ENCODE data around the gene IGF2BP2.

The IGF2BP2 gene

GRCh38 chr3:185728630-185729336 is 96.1 kb downstream of the IGF2BP2 start:
- no peak for DNase-seq (ENCODE audit: low read depth)

DNA sequence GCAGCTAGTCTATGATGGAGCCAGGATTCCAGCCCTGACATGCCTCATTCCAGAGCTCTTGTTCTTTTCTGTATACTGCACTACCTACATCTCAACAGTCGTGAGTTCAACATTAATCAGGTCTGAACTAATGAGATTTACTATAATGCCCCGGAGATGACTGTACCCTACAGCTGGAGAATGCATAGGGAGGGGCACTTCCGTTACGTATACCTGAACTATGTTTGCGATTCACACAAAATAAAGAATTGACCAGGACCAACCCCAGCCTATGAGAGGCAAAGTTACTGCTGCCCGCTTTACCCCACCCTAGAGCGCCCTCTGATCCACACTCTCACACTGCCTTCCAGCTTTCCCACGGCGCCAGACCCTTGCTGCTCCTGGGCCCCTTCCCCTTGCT is 97.0 kb downstream of the IGF2BP2 start:
- TF ChIP-seq CTCF (IDR thresholded peaks at IDR 0.05; ENCODE audit: control insufficient read depth, extremely low read depth, insufficient read depth), result no peak
- DNase-seq (ENCODE audit: low read depth), result no peak
- H3K4me3 ChIP-seq (ENCODE audit: low read depth, low read length), result no peak overlapping the region

More at GRCh38 chr3:185728630-185729336, 96.1 kb downstream of the IGF2BP2 start:
- H3K4me3 ChIP-seq (ENCODE audit: low read depth, low read length), result no peak overlapping the region
- TF ChIP-seq CTCF (IDR thresholded peaks at IDR 0.05; ENCODE audit: control insufficient read depth, extremely low read depth, insufficient read depth), result no peak

GRCh38 chr3:185726254-185726967 is 98.4 kb downstream of the IGF2BP2 start:
- no peak for TF ChIP-seq CTCF (IDR thresholded peaks at IDR 0.05; ENCODE audit: control insufficient read depth, extremely low read depth, insufficient read depth)
- H3K4me3 ChIP-seq (ENCODE audit: low read depth, low read length), result no peak overlapping the region
- no peak for DNase-seq (ENCODE audit: low read depth)

DNA sequence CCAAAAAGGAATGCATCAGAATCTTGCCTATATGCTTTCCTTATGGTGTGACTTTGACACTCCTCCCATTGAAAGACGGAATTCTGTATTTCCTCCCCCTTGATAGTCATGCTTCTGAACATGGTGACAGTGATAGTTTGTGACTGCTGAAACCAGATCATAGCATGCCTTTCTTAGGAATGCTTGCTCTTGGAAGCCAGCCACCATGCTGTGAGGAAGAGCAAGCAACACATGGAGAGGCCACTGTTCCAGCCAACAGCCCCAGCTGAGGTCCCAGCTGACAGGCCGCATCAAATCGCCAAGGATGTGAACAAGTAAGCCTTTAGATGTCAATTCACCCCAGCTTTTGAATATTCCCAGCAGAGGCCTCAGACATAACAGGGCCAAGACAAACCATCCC is 100.1 kb downstream of the IGF2BP2 start:
- no peak overlapping the region for H3K4me3 ChIP-seq (ENCODE audit: low read depth, low read length)
- TF ChIP-seq CTCF (IDR thresholded peaks at IDR 0.05; ENCODE audit: control insufficient read depth, extremely low read depth, insufficient read depth), result no peak
- DNase-seq (ENCODE audit: low read depth), result no peak

DNA sequence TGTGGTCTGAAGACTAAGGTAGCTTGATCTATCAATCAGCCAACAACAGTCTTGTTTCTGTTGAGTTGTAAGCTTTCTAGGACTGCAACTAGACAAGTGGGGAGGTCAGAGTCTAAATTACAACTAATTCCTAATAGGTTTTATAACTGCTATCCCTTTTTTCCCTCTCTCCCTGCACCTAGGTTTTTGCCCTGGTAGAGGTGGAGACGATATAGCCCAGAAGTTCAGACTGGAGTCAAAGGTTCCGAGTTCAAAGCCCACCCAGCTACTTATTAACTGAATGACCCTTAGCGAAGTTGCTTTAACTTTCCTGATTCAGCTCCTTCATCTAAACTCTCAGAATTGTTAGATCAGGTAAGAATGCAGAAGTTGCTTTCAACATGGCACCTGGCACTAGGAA is 100.6 kb downstream of the IGF2BP2 start:
- DNase-seq (ENCODE audit: low read depth), result no peak
- H3K4me3 ChIP-seq (ENCODE audit: low read depth, low read length), result no peak overlapping the region
- no peak for TF ChIP-seq CTCF (IDR thresholded peaks at IDR 0.05; ENCODE audit: control insufficient read depth, extremely low read depth, insufficient read depth)

- no peak for DNase-seq (ENCODE audit: low read depth)
- no peak for TF ChIP-seq CTCF (IDR thresholded peaks at IDR 0.05; ENCODE audit: control insufficient read depth, extremely low read depth, insufficient read depth)
- no peak overlapping the region for H3K4me3 ChIP-seq (ENCODE audit: low read depth, low read length)
These were observed 102.0 kb downstream of the IGF2BP2 start for GRCh38 chr3:185722881-185723280.
